ENCODE data around the gene DLGAP4. TPM values are rescaled to one million over a fixed set of nuclear protein-coding genes. Genes with fewer than 3 reads are reported as not detected.

The DLGAP4 gene
- total RNA-seq, 1 experiment from 2014 or later: 59.9 TPM

GRCh38 chr20:36308986-36309385 is 2.8 kb downstream of the DLGAP4 start:
- CTCF ChIA-PET: no interaction called here
- no peak overlapping the region for H3K4me3 ChIP-seq (ENCODE audit: low read depth, low read length, poor library complexity, severe bottlenecking)
- H3K27me3 ChIP-seq (replicated peaks; ENCODE audit: insufficient read depth, low read depth, low read length, poor library complexity): peaks cover 34% of the 10 kb centered on the region
- H3K9me3 ChIP-seq (ENCODE audit: low read depth, low read length, poor library complexity, severe bottlenecking): no peaks in the 10 kb centered on the region
- BruUV-seq (replicated peaks): no TSS peak
- POLR2A ChIA-PET (ENCODE audit: low non-redundant PET): no interaction called here
- H3K27ac ChIP-seq (ENCODE audit: low read depth, low read length, poor library complexity, severe bottlenecking): no peak overlapping the region
- intact Hi-C loops (cut with micrococcal nuclease; ENCODE audit: unreplicated experiment): no loop called here
- no peak for DNase-seq (ENCODE audit: low spot score)
- H3K4me1 ChIP-seq (ENCODE audit: insufficient read depth, low read length, poor library complexity, severe bottlenecking): peaks cover 22% of the 10 kb centered on the region
- no peaks in the 10 kb centered on the region for H3K36me3 ChIP-seq (ENCODE audit: insufficient read depth, low read length, poor library complexity, severe bottlenecking)
- TF ChIP-seq EZH2 (IDR thresholded peaks at IDR 0.05; ENCODE audit: borderline replicate concordance, low read depth, low read length, poor library complexity, severe bottlenecking): no peak
- TF ChIP-seq, protein P1, sequence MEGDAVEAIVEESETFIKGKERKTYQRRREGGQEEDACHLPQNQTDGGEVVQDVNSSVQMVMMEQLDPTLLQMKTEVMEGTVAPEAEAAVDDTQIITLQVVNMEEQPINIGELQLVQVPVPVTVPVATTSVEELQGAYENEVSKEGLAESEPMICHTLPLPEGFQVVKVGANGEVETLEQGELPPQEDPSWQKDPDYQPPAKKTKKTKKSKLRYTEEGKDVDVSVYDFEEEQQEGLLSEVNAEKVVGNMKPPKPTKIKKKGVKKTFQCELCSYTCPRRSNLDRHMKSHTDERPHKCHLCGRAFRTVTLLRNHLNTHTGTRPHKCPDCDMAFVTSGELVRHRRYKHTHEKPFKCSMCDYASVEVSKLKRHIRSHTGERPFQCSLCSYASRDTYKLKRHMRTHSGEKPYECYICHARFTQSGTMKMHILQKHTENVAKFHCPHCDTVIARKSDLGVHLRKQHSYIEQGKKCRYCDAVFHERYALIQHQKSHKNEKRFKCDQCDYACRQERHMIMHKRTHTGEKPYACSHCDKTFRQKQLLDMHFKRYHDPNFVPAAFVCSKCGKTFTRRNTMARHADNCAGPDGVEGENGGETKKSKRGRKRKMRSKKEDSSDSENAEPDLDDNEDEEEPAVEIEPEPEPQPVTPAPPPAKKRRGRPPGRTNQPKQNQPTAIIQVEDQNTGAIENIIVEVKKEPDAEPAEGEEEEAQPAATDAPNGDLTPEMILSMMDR (conservative IDR thresholded peaks at IDR 0.05; ENCODE audit: low read depth, low read length): no peak

GRCh38 chr20:36309643-36310042 is 3.5 kb downstream of the DLGAP4 start:
- Histone ChIP-seq H3K27ac (ENCODE audit: low read depth, low read length, poor library complexity, severe bottlenecking) (no peak overlapping the region), H3K4me3 (ENCODE audit: low read depth, low read length, poor library complexity, severe bottlenecking) (no peak overlapping the region), H3K9me3 (ENCODE audit: low read depth, low read length, poor library complexity, severe bottlenecking) (no peaks in the 10 kb centered on the region), H3K36me3 (ENCODE audit: insufficient read depth, low read length, poor library complexity, severe bottlenecking) (no peaks in the 10 kb centered on the region), H3K4me1 (ENCODE audit: insufficient read depth, low read length, poor library complexity, severe bottlenecking) (peaks cover 22% of the 10 kb centered on the region), H3K27me3 (replicated peaks; ENCODE audit: insufficient read depth, low read depth, low read length, poor library complexity) (peaks cover 29% of the 10 kb centered on the region)
- TF ChIP-seq EZH2 (IDR thresholded peaks at IDR 0.05; ENCODE audit: borderline replicate concordance, low read depth, low read length, poor library complexity, severe bottlenecking): no peak
- TF ChIP-seq, protein P1 (conservative IDR thresholded peaks at IDR 0.05; ENCODE audit: low read depth, low read length): no peak
- ChIA-PET CTCF (no interaction called here), POLR2A (ENCODE audit: low non-redundant PET) (no interaction called here)
- intact Hi-C loops (cut with micrococcal nuclease; ENCODE audit: unreplicated experiment): no loop called here
- BruUV-seq (replicated peaks): no TSS peak
- DNase-seq (ENCODE audit: low spot score): no peak

DNA sequence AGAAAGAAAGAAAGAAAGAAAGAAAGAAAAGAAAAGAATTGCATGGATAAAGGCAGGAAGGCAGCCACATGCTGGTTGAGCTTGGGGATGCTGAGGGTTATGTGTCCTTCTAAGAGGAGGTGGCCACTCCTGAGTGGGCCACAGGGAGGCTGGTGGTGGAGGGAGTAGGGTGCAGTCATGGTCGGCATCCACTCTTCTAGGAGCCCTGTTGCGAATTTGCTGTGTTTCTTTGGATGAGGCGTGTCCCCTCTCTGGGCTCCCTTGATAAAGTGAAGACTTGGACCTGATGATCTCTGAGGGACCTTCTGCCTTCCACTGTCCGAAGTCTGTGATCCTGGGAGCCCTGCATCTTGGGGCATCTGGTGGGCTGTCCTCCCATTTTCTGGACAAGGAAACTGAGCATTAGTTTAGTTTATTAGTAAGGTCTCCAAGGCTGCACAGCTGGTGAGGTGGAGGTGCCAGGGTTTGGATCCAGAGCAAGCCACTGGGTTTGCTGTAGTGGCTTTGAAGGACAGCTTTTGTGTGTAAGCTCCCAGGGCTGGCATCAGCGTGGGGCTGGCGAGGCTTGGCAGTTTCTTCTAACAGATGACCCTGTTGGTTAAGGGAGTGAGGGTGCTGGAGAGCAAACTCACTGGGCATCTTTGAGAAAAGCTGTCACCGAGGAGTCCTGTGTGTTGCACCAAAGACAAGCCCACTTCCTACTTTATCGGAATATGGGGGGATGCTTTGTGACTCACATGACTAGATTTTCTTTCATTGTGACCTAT is 4.3 kb downstream of the DLGAP4 start:
- ChIA-PET POLR2A (ENCODE audit: low non-redundant PET) (no interaction called here), CTCF (no interaction called here)
- H3K27me3 ChIP-seq (replicated peaks; ENCODE audit: insufficient read depth, low read depth, low read length, poor library complexity): peaks cover 21% of the 10 kb centered on the region
- no peak overlapping the region for H3K4me3 ChIP-seq (ENCODE audit: low read depth, low read length, poor library complexity, severe bottlenecking)
- intact Hi-C loops (cut with micrococcal nuclease; ENCODE audit: unreplicated experiment): no loop called here
- no TSS peak for BruUV-seq (replicated peaks)
- H3K36me3 ChIP-seq (ENCODE audit: insufficient read depth, low read length, poor library complexity, severe bottlenecking): no peaks in the 10 kb centered on the region
- no peaks in the 10 kb centered on the region for H3K9me3 ChIP-seq (ENCODE audit: low read depth, low read length, poor library complexity, severe bottlenecking)
- peaks cover 22% of the 10 kb centered on the region for H3K4me1 ChIP-seq (ENCODE audit: insufficient read depth, low read length, poor library complexity, severe bottlenecking)
- TF ChIP-seq, protein P1 (conservative IDR thresholded peaks at IDR 0.05; ENCODE audit: low read depth, low read length): no peak
- no peak for TF ChIP-seq EZH2 (IDR thresholded peaks at IDR 0.05; ENCODE audit: borderline replicate concordance, low read depth, low read length, poor library complexity, severe bottlenecking)
- DNase-seq (ENCODE audit: low spot score): no peak
- H3K27ac ChIP-seq (ENCODE audit: low read depth, low read length, poor library complexity, severe bottlenecking): peak overlapping the region; percentile 58

All from A673 (cell line).